ENCODE results near the gene RIC8A. TPM values are rescaled to one million over a fixed set of nuclear protein-coding genes. Genes with fewer than 3 reads are reported as not detected.

The RIC8A gene
- total RNA-seq, 2 experiments from 2014 or later = 97.6 to 125 TPM

GRCh38 chr11:224424-224823, 16.9 kb downstream of the RIC8A start:
- POLR2A ChIA-PET = interaction anchor here (0.6 kb wide), 1 partner anchor 59 kb away, joined by 3 read pairs; no protein-coding TSS in a partner anchor

GRCh38 chr11:225734-226453, 18.4 kb downstream of the RIC8A start:
- POLR2A ChIA-PET = no interaction called here

More at GRCh38 chr11:224424-224823, 16.9 kb downstream of the RIC8A start:
- no peaks in the 10 kb centered on the region for H3K9me2 ChIP-seq (ENCODE audit: insufficient read depth, low read length)
- no peaks in the 10 kb centered on the region for H4K20me1 ChIP-seq (ENCODE audit: insufficient read depth, low read length)
- no peak overlapping the region for H2AFZ ChIP-seq (ENCODE audit: low read length)
- no peaks in the 10 kb centered on the region for H3K4me1 ChIP-seq (ENCODE audit: insufficient read depth, low read length, poor library complexity, severe bottlenecking)
- H3K9me3 ChIP-seq (ENCODE audit: low read length) = no peaks in the 10 kb centered on the region
- no peak overlapping the region for H3K27ac ChIP-seq (ENCODE audit: low read depth, low read length, poor library complexity, severe bottlenecking)
- H3K79me2 ChIP-seq (ENCODE audit: insufficient read depth, low read depth, low read length) = no peaks in the 10 kb centered on the region
- intact Hi-C loops (cut with micrococcal nuclease; ENCODE audit: unreplicated experiment) = loop anchor here (1.0 kb wide), 1 partner anchor 15 kb away; no protein-coding TSS in a partner anchor
- no peak overlapping the region for H3K4me3 ChIP-seq (ENCODE audit: low read depth, low read length, poor library complexity, severe bottlenecking)
- TF ChIP-seq CTCF (conservative IDR thresholded peaks at IDR 0.05; ENCODE audit: low read length) (no peak), EZH2phosphoT487 (IDR thresholded peaks at IDR 0.05; ENCODE audit: borderline replicate concordance, low read depth, low read length) (no peak)
- DNase-seq (ENCODE audit: low spot score) = no peak
- BruUV-seq (replicated peaks) = no TSS peak
- no peaks in the 10 kb centered on the region for H3K36me3 ChIP-seq (ENCODE audit: insufficient read depth, low read length)
- CTCF ChIA-PET (ENCODE audit: unreplicated experiment) = no interaction called here
- H3K4me2 ChIP-seq (ENCODE audit: low read length) = no peak overlapping the region

More at GRCh38 chr11:225734-226453, 18.4 kb downstream of the RIC8A start:
- Histone ChIP-seq H3K36me3 (ENCODE audit: insufficient read depth, low read length) (no peaks in the 10 kb centered on the region), H3K4me3 (ENCODE audit: low read depth, low read length, poor library complexity, severe bottlenecking) (no peak overlapping the region), H3K4me1 (ENCODE audit: insufficient read depth, low read length, poor library complexity, severe bottlenecking) (no peaks in the 10 kb centered on the region), H3K4me2 (ENCODE audit: low read length) (no peak overlapping the region), H4K20me1 (ENCODE audit: insufficient read depth, low read length) (no peaks in the 10 kb centered on the region), H3K9me2 (ENCODE audit: insufficient read depth, low read length) (no peaks in the 10 kb centered on the region), H3K9me3 (ENCODE audit: low read length) (no peaks in the 10 kb centered on the region), H3K27ac (ENCODE audit: low read depth, low read length, poor library complexity, severe bottlenecking) (no peak overlapping the region), H2AFZ (ENCODE audit: low read length) (no peak overlapping the region), H3K79me2 (ENCODE audit: insufficient read depth, low read depth, low read length) (no peaks in the 10 kb centered on the region)
- TF ChIP-seq CTCF (conservative IDR thresholded peaks at IDR 0.05; ENCODE audit: low read length) = no peak
- no peak for TF ChIP-seq EZH2phosphoT487 (IDR thresholded peaks at IDR 0.05; ENCODE audit: borderline replicate concordance, low read depth, low read length)
- intact Hi-C loops (cut with micrococcal nuclease; ENCODE audit: unreplicated experiment) = no loop called here
- no peak for DNase-seq (ENCODE audit: low spot score)
- no TSS peak for BruUV-seq (replicated peaks)
- CTCF ChIA-PET (ENCODE audit: unreplicated experiment) = no interaction called here

Measured in OCI-LY7 (cell line).